Mesodermal cell (in vitro differentiated cells): ENCODE measurements around the gene LRRFIP2.
"Not testable (repeated sequence)": the region's sequence is repeated elsewhere in the genome, so short reads cannot be mapped to it uniquely, and the experiment has no call there.

ENCODE experiments used
- H3K27ac ChIP-seq: 2 replicates; pipeline ENCODE4 v1.7.0; 2013; ENCODE audit warnings: mild to moderate bottlenecking, low read depth, low read length, moderate library complexity; ENCODE audit not compliant: severe bottlenecking
- H3K36me3 ChIP-seq: 2 replicates; pipeline ENCODE4 v1.7.1; 2013; ENCODE audit warnings: mild to moderate bottlenecking, low read length, moderate library complexity; ENCODE audit not compliant: control insufficient read depth, insufficient read depth
- H3K4me1 ChIP-seq: one replicate; pipeline ENCODE4 v1.7.1; 2013; ENCODE audit warnings: mild to moderate bottlenecking, low read length; ENCODE audit not compliant: insufficient read depth, control insufficient read depth, poor library complexity, severe bottlenecking
- H3K4me3 ChIP-seq: 2 replicates; pipeline ENCODE4 v1.7.0; 2013; ENCODE audit warnings: low read length, control low read depth, mild to moderate bottlenecking; ENCODE audit not compliant: insufficient read depth, poor library complexity, severe bottlenecking; ENCODE audit errors: extremely low read depth
- H3K9me3 ChIP-seq: 2 replicates; pipeline ENCODE4 v1.7.1; 2013; ENCODE audit warnings: mild to moderate bottlenecking, low read length, moderate library complexity; ENCODE audit not compliant: control insufficient read depth
- WGBS, 2 experiments: methylation state at CpG; one replicate each; pipeline ENCODE4 v1.1.5; 2013; ENCODE audit warnings: missing lambda C conversion rate in 2 of 2; ENCODE audit not compliant: insufficient coverage in 2 of 2; 5-methylcytosine and 5-hydroxymethylcytosine counted together

LRRFIP2 gene

GRCh38 chr3:37132334-37132733 lies 42.0 kb downstream of the LRRFIP2 start:
- H3K9me3 ChIP-seq: no peaks in the 10 kb centered on the region
- no CpG with 5 or more reads among the region's 1 CpG for WGBS, 2 experiments
- no peaks in the 10 kb centered on the region for H3K36me3 ChIP-seq
- H3K4me3 ChIP-seq: no peak overlapping the region
- no peak overlapping the region for H3K27ac ChIP-seq
- no peaks in the 10 kb centered on the region for H3K4me1 ChIP-seq

- Histone ChIP-seq H3K4me1 (no peaks in the 10 kb centered on the region), H3K27ac (peak overlapping the region; percentile 51), H3K4me3 (no peak overlapping the region), H3K36me3 (no peaks in the 10 kb centered on the region), H3K9me3 (no peaks in the 10 kb centered on the region)
- 86 to 87% methylated on average over 1 to 2 of the region's 2 CpGs for WGBS, 2 experiments
These were observed 42.6 kb downstream of the LRRFIP2 start for GRCh38 chr3:37131860-37132144.

- Histone ChIP-seq H3K27ac (peak overlapping the region; percentile 51), H3K9me3 (no peaks in the 10 kb centered on the region), H3K36me3 (no peaks in the 10 kb centered on the region), H3K4me3 (no peak overlapping the region), H3K4me1 (no peaks in the 10 kb centered on the region)
- 75 to 81% methylated on average over 3 of the region's 5 CpGs for WGBS, 2 experiments
These were observed 43.2 kb downstream of the LRRFIP2 start for GRCh38 chr3:37130984-37131859.

DNA sequence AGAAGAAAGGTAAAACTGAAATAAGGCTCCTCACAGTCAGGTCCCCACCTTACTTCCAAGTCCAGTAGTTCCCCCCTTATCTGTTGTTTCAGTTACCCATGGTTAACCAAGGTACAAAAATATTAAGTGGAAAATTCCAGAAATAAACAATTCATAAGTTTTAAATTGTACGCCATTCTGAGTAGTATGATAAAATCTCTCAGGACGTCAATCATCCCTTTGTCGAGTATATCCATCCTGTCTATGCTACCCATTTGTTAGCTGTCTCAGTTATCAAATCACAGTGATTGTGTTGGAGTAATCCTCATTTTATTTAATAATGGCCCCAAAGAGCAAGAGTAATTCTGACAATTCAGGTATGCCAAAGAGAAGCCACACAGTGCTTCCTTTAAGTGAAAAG lies 43.9 kb downstream of the LRRFIP2 start:
- H3K9me3 ChIP-seq: no peaks in the 10 kb centered on the region
- H3K27ac ChIP-seq: no peak overlapping the region
- 100% methylated on average over 2 of the region's 3 CpGs; no CpG with 5 or more reads in 1 of the 2 experiments for WGBS, 2 experiments
- no peaks in the 10 kb centered on the region for H3K36me3 ChIP-seq
- no peaks in the 10 kb centered on the region for H3K4me1 ChIP-seq
- H3K4me3 ChIP-seq: no peak overlapping the region

GRCh38 chr3:37129871-37130270 lies 44.5 kb downstream of the LRRFIP2 start:
- Histone ChIP-seq H3K27ac (no peak overlapping the region), H3K36me3 (no peaks in the 10 kb centered on the region), H3K9me3 (no peaks in the 10 kb centered on the region), H3K4me1 (no peaks in the 10 kb centered on the region), H3K4me3 (no peak overlapping the region)
- 87 to 95% methylated on average over 2 of the region's 3 CpGs for WGBS, 2 experiments

GRCh38 chr3:37127340-37127739 lies 47.0 kb downstream of the LRRFIP2 start:
- H3K27ac ChIP-seq: no peak overlapping the region
- H3K4me1 ChIP-seq: no peaks in the 10 kb centered on the region
- no peak overlapping the region for H3K4me3 ChIP-seq
- no peaks in the 10 kb centered on the region for H3K9me3 ChIP-seq
- no peaks in the 10 kb centered on the region for H3K36me3 ChIP-seq
- 88% methylated on average over 1 of the region's 1 CpG; no CpG with 5 or more reads in 1 of the 2 experiments for WGBS, 2 experiments

GRCh38 chr3:37126856-37127255 lies 47.5 kb downstream of the LRRFIP2 start:
- H3K9me3 ChIP-seq: no peaks in the 10 kb centered on the region
- H3K36me3 ChIP-seq: no peaks in the 10 kb centered on the region
- no peaks in the 10 kb centered on the region for H3K4me1 ChIP-seq
- H3K4me3 ChIP-seq: no peak overlapping the region
- H3K27ac ChIP-seq: no peak overlapping the region

GRCh38 chr3:37125195-37126073 lies 48.9 kb downstream of the LRRFIP2 start:
- Histone ChIP-seq H3K9me3 (no peaks in the 10 kb centered on the region), H3K4me1 (no peaks in the 10 kb centered on the region), H3K4me3 (no peak overlapping the region), H3K27ac (no peak overlapping the region), H3K36me3 (peaks cover 4% of the 10 kb centered on the region)
- WGBS, 2 experiments: no CpG with 5 or more reads among the region's 1 CpG

DNA sequence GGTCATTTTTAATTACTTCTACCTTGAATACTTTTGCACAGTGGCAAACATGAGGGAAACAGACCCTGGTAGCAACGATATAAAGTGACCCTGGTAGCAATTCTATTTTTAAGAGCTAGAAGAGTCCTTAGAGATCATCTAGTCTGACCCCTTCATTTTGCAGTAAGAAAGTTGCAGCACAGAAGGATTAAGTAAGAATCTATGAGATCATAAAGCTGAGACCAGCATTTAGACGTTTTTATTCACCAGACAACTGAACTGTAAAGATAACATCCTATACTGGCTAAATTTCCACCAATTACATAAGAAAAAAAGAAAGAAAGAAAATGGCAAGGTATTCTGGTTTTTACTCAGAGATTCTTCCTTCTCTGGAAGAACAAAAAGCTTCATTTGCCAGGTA lies 49.9 kb downstream of the LRRFIP2 start:
- 90 to 100% methylated on average over 1 of the region's 2 CpGs for WGBS, 2 experiments
- H3K36me3 ChIP-seq: peaks cover 4% of the 10 kb centered on the region
- no peak overlapping the region for H3K4me3 ChIP-seq
- H3K27ac ChIP-seq: no peak overlapping the region
- no peaks in the 10 kb centered on the region for H3K4me1 ChIP-seq
- H3K9me3 ChIP-seq: no peaks in the 10 kb centered on the region

GRCh38 chr3:37123292-37123691 lies 51.1 kb downstream of the LRRFIP2 start:
- Histone ChIP-seq H3K4me3 (no peak overlapping the region), H3K9me3 (no peaks in the 10 kb centered on the region), H3K36me3 (peaks cover 4% of the 10 kb centered on the region), H3K27ac (no peak overlapping the region), H3K4me1 (no peaks in the 10 kb centered on the region)
- WGBS, 2 experiments: 90 to 94% methylated on average over 5 to 6 of the region's 7 CpGs

GRCh38 chr3:37122069-37122468 lies 52.3 kb downstream of the LRRFIP2 start:
- not testable (repeated sequence) for H3K36me3 ChIP-seq, H3K4me1 ChIP-seq
- 80% methylated on average over 1 of the region's 6 CpGs; no CpG with 5 or more reads in 1 of the 2 experiments for WGBS, 2 experiments

More at GRCh38 chr3:37122069-37122468, 52.3 kb downstream of the LRRFIP2 start:
- not testable (repeated sequence) for H3K4me3 ChIP-seq, H3K27ac ChIP-seq, H3K9me3 ChIP-seq
